CD4-positive, alpha-beta T cell treated with Interleukin-15 for 4 hours (primary cell): ENCODE measurements around the gene SLC18A2.

Experiments used
- DNase-seq: peaks from one replicate; pipeline ENCODE4 v3.0.0-alpha.2; 2020; ENCODE audit warnings: low spot score

SLC18A2 gene

DNA sequence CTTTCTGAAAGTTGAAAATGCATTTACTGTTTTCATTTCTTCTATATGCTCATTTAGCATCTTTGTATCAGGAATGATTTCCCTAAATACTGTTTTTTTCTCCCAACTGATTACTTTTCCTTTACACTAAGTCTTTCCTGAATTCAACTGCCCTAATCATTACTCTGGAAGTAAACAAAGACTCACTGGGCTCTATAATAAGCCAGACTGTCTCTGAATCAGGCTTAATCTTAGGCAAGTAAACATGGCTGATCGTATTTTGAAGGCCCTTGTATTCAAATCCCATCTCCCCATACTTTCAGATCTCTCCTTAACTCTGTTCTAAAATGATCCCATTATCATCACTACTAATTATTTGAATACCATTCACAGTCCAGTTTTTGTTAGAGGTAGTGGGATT is 72.7 kb downstream of the SLC18A2 start:
- DNase-seq, result no peak

DNA sequence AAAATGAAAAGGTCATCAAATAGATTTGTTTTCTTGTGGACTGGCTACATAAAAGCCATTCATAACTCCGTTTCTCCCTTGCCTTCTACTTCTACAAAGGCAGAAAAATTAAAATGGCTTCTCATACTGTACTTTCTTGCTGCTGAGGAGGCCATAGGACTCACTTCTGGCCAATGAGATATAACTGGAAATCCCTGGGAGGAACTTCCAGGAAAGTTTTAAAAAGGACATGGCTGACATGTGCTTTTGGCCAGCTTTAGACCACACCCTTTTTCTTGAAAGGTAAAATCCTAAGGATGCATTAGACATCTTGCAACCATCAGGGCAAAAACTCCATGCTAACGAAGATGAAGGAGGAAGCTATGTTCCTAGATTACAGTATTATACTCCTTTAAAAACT is 75.8 kb downstream of the SLC18A2 start:
- DNase-seq, result no peak

- no peak for DNase-seq
These were observed 78.0 kb downstream of the SLC18A2 start for GRCh38 chr10:117318909-117319308.

GRCh38 chr10:117320050-117320665 is 79.2 kb downstream of the SLC18A2 start:
- DNase-seq, result peak; percentile 8

DNA sequence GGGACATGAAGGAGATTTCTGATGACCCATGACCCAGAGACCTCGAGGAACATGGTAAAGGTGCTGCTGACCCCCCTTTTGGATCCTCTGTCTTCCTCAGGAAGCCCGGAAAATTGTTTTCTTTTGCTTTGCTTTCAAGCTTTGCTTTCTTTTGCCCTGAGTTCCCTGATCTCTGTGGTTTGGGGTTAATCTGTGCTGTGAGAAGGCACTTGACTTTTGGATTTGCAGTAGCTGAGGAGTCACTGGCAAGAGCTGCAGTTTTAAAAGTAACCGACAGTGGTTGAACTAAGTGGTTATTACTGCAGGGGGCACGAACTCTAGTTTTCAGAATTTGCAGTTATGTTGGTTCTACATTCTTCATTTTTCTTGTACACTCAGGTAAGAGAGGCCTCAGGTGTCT is 81.3 kb downstream of the SLC18A2 start:
- DNase-seq, result no peak

DNA sequence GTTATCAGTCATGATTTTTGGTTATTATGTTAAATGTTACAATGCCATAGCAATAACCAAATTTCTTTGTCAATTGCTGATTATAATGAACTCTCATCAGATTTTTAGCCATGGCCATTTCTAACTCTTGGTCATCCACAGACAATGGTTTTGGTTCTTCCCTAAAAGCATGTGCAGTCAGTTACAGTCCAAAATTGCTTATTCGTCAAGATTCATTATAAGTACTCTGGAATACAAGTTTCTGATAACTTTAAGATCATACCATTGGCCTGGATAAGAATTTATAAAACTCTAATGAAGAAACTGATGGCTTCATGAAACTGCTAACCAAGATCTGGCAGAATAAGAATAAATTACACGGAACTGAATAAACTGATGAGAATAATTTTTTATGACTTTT is 83.5 kb downstream of the SLC18A2 start:
- no peak for DNase-seq

DNA sequence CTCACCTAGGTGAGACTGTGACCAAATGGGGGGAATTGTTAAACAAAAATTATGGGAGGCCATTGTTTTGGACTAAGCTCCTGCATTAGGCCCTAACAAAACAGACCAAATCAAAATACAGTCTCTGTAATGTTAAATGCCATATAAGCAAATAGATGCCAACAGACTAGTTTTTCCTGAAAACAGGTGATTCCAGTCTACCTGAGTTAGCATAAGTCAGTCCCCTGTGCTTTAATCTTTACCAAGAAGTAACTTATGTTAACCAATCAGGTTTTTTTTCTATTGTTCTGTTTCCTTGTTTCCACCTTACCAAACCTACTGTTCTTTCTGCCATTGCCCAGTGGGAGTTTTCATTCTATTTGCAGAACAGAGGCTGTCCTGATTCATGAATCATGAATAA is 86.3 kb downstream of the SLC18A2 start:
- no peak for DNase-seq
